ENCODE results near the gene MICU1. TPM values are rescaled to one million over a fixed set of nuclear protein-coding genes. Genes with fewer than 3 reads are reported as not detected.
"Not testable (repeated sequence)": the region's sequence is repeated elsewhere in the genome, so short reads cannot be mapped to it uniquely, and the experiment has no call there.

The MICU1 gene, protein sequence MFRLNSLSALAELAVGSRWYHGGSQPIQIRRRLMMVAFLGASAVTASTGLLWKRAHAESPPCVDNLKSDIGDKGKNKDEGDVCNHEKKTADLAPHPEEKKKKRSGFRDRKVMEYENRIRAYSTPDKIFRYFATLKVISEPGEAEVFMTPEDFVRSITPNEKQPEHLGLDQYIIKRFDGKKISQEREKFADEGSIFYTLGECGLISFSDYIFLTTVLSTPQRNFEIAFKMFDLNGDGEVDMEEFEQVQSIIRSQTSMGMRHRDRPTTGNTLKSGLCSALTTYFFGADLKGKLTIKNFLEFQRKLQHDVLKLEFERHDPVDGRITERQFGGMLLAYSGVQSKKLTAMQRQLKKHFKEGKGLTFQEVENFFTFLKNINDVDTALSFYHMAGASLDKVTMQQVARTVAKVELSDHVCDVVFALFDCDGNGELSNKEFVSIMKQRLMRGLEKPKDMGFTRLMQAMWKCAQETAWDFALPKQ
- polyA plus RNA-seq (2011; rRNA removed) = 40.4 and 42.4 TPM in 2 replicates
- 27.9 and 32.9 TPM in 2 replicates for polyA minus RNA-seq (2011; rRNA and poly(A)+ RNA removed)

DNA sequence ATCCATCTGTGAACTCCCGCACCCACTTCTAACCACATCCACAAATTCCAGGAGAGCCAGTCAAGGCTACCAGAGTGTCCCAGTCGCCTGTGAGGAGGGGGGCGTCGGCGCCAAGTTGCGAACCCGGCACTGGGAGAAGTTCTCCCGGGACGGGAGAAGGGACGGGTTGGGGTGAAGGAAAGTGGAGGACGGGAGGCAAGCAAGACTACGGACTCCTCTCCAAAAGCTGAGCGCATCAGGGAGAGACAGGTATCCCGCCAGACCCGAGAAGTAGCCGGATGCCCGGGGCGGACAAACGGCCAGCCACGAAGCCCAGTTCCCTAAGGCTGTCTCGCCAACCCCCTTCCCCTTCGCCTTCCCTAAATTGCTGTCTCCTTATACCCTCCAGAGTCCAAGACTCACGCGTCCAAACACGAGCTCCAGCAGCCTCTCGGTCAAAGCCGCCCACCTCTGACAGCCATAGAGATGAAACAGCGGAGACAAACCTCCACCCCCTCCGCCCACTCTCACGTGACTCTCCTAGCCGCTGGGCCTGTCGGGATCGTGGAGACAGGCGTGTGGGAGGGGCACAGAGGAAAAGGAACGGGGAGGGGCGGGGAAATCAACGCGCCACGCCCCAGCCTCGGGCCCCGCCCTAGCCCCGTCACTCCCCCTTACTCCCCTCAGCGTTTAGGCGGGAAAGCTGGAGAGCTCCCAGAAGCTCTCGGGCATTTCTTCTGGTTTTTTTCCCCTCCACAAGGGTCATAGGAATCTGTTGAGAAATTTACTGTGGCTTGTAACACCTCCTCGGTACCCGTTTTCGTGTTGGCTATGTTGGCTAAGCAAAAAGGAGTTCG lies at the start of gene MICU1:
TSS of gene MICU1 (minus strand) at position 472 of the 836 bp plus-strand sequence. CDS start 59,286 bp downstream, outside the sequence.
- Histone ChIP-seq H3K4me3 (ENCODE audit: low read depth, low read length) (peak within 1 kb of the TSS; percentile 81), H3K36me3 (ENCODE audit: control insufficient read depth, insufficient read depth, low read length) (no peaks in the 10 kb centered on the region; the same call in 1 of the 2 replicates), H3K27me3 (ENCODE audit: control insufficient read depth, insufficient read depth, low read length) (no peaks in the 10 kb centered on the region)
- peak; percentile 74 for DNase-seq (ENCODE audit: low read depth)
- POLR2A ChIA-PET = interaction anchor here (0.5 to 0.9 kb wide), 2 partner anchors 15 to 62 kb away, joined by 3 to 12 read pairs; no protein-coding TSS in a partner anchor
- TF ChIP-seq, protein P1, sequence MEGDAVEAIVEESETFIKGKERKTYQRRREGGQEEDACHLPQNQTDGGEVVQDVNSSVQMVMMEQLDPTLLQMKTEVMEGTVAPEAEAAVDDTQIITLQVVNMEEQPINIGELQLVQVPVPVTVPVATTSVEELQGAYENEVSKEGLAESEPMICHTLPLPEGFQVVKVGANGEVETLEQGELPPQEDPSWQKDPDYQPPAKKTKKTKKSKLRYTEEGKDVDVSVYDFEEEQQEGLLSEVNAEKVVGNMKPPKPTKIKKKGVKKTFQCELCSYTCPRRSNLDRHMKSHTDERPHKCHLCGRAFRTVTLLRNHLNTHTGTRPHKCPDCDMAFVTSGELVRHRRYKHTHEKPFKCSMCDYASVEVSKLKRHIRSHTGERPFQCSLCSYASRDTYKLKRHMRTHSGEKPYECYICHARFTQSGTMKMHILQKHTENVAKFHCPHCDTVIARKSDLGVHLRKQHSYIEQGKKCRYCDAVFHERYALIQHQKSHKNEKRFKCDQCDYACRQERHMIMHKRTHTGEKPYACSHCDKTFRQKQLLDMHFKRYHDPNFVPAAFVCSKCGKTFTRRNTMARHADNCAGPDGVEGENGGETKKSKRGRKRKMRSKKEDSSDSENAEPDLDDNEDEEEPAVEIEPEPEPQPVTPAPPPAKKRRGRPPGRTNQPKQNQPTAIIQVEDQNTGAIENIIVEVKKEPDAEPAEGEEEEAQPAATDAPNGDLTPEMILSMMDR (IDR thresholded peaks at IDR 0.05; ENCODE audit: insufficient read depth, low read depth, low read length) = no peak
- CTCF ChIA-PET = interaction anchor here (0.6 to 1.8 kb wide), 6 partner anchors 23 to 208 kb away, joined by 3 to 5 read pairs (median 4); no protein-coding TSS in a partner anchor

DNA sequence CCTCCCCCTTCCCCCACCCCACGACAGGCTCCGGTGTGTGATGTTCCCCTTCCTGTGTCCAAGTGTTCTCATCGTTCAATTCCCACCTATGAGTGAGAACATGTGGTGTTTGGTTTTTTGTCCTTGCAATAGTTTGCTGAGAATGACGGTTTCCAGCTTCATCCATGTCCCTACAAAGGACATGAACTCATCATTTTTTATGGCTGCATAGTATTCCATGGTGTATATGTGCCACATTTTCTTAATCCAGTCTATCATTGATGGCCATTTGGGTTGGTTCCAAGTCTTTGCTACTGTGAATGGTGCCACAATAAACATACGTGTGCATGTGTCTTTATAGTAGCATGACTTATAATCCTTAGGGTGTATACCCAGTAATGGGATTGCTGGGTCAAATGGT lies 48.3 kb upstream of the MICU1 start:
- CTCF ChIA-PET; H3K4me3 ChIP-seq (ENCODE audit: low read depth, low read length); DNase-seq (ENCODE audit: low read depth); H3K36me3 ChIP-seq (ENCODE audit: control insufficient read depth, insufficient read depth, low read length); POLR2A ChIA-PET; H3K27me3 ChIP-seq (ENCODE audit: control insufficient read depth, insufficient read depth, low read length): not testable (repeated sequence)

DNA sequence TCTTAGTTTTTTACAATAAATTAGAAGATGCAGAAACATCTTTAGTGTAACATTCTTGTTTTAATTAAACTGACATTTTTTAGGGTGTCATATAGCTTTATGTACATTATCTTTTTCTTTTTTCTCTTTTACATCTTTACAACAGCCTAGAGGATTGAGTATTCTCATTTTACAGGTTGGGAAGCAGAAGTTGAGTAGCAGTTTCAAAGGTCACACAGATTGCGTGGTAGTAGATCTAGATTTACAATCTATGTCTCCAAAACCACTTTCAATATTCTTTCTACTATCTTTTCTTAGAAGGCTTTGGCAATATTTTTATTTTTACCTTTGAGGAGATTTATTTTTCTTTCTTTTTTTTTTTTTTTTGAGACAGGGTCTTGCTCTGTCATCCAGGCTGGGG lies 47.4 kb upstream of the MICU1 start:
- H3K36me3 ChIP-seq (ENCODE audit: control insufficient read depth, insufficient read depth, low read length) = no peaks in the 10 kb centered on the region
- POLR2A ChIA-PET = no interaction called here
- H3K4me3 ChIP-seq (ENCODE audit: low read depth, low read length) = no peak overlapping the region
- TF ChIP-seq, protein P1 (IDR thresholded peaks at IDR 0.05; ENCODE audit: insufficient read depth, low read depth, low read length) = no peak
- no peak for DNase-seq (ENCODE audit: low read depth)
- CTCF ChIA-PET = no interaction called here
- no peaks in the 10 kb centered on the region for H3K27me3 ChIP-seq (ENCODE audit: control insufficient read depth, insufficient read depth, low read length)

DNA sequence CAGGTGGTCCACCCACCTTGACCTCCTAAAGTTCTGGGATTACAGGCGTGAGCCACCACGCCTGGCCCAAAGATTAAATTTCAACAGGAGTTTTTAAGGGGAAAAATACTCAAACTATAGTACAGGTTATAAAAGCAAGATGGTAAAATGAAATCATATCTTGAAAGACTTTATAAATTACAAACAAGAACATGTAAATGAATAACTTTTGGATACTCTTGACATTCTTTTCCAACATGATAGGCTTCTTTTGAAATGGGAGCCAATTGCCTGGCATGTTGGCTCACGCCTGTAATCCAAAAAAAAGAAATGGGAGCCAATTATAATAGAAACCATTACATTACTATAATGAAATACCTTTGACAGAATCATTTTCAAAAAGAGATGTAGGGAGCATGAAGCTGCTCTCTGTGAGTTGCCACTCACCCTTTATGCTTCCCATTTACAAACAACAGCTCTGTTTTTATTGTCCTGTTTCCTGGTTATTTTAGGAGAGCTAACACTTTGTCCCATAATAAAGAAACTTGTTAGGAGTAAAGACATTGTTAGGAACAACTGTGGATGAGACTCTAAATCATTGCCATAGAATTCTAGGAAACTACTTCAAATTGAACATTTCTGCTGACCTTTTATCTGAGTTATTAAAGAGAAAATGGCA lies 41.5 kb upstream of the MICU1 start:
- no peaks in the 10 kb centered on the region for H3K36me3 ChIP-seq (ENCODE audit: control insufficient read depth, insufficient read depth, low read length)
- ChIA-PET CTCF (no interaction called here), POLR2A (no interaction called here)
- no peak for DNase-seq (ENCODE audit: low read depth)
- TF ChIP-seq, protein P1 (IDR thresholded peaks at IDR 0.05; ENCODE audit: insufficient read depth, low read depth, low read length) = no peak
- H3K27me3 ChIP-seq (ENCODE audit: control insufficient read depth, insufficient read depth, low read length) = no peaks in the 10 kb centered on the region
- no peak overlapping the region for H3K4me3 ChIP-seq (ENCODE audit: low read depth, low read length)

DNA sequence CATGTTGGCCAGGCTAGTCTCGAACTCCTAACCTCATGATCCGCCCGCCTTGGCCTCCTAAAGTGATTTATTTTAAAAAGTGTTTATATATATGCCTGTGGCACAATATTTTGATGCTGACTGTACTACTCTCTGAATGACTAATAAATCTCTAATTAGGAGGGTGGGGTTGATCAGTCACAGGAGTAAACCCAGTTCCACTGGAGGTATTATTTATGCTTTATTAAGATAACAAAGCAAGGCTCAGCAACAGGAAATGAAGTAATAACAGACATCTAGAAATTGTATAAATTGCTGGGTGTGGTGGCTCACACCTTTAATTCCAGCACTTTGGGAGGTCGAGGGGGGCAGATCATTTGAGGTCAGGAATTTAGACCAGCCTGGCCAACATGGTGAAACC lies 40.0 kb upstream of the MICU1 start:
- CTCF ChIA-PET = interaction anchor here (1.2 kb wide), 1 partner anchor 17 kb away, joined by 4 read pairs; no protein-coding TSS in a partner anchor
- no peak overlapping the region for H3K4me3 ChIP-seq (ENCODE audit: low read depth, low read length)
- POLR2A ChIA-PET = no interaction called here
- TF ChIP-seq, protein P1 (IDR thresholded peaks at IDR 0.05; ENCODE audit: insufficient read depth, low read depth, low read length) = no peak
- no peaks in the 10 kb centered on the region for H3K36me3 ChIP-seq (ENCODE audit: control insufficient read depth, insufficient read depth, low read length)
- DNase-seq (ENCODE audit: low read depth) = peak; percentile 29
- no peaks in the 10 kb centered on the region for H3K27me3 ChIP-seq (ENCODE audit: control insufficient read depth, insufficient read depth, low read length)
